NOMO-1 treated with dmso at 0.1 percent for 144 hours (cell line): ENCODE results near the gene ORMDL2.
"Not testable (repeated sequence)": the region's sequence is repeated elsewhere in the genome, so short reads cannot be mapped to it uniquely, and the experiment has no call there.

Source experiments
- DNase-seq: peaks from one replicate; lab custom pipeline; 2025; ENCODE audit not compliant: unreplicated experiment; lab: John Stamatoyannopoulos, UW

Gene ORMDL2

GRCh38 chr12:55827806-55828205, 10.0 kb downstream of the ORMDL2 start:
- DNase-seq: no peak

GRCh38 chr12:55828357-55828756, 10.5 kb downstream of the ORMDL2 start:
- DNase-seq: no peak

- no peak for DNase-seq
Measured at GRCh38 chr12:55829967-55830600, 12.2 kb downstream of the ORMDL2 start.

DNA sequence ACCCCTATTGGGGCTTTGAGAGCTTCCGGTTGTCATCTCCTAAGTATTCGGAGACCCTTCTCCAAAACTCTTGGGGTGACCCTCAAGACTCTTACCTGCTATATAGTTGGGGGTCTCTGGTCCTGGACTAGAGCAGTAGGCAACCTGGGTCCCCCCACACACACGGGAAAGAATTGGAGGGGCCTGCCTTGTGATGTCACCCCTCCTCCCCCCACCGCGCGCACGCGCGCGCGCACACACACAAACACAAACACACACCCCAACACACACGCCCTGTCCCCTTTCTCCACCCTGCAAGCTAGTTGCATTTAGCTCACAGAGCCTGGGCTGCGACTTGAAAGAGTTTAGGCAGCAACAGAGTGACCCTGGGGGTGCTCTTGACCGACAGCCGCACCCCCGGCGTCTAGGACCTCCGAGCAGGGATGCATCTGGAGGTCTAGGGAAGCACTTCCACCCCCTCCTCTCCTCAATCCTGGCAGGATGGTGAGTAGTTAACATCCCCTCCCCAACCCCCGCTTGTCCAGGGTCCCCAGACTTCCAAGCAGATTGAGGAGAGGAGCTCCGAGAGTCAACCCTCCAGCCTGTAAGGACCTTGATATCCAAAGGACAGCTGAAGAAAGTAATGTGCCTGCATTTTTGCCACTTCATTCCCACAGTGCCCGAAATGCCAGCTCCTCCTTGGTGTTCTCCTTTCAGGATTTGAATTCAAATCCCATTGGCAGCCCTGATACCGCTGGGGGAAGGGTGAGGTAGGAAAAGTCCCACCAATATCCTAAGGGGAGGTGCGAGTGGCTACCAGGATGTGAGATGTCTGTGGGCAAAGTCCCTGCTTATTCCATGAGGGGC, 13.0 kb downstream of the ORMDL2 start:
- no peak for DNase-seq

DNA sequence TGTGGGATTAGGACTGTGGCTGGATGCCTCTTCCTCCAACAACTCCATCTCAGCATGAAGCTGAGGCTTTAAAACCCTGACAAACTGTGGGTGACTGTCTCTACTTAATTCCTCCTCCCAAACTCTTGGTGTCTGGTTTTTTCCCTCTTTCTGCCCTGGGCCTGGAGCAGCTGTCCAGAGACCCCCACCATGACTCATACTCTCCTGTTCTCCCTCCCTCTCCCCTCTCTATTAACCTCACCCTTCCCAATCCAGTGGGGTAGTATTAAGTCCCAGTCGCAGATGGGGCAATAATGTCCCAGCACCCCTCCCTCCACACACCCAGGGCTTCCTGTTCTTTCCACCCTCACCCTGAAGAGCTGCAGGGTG, 13.6 kb downstream of the ORMDL2 start:
- no peak for DNase-seq

- DNase-seq: no peak
Measured at GRCh38 chr12:55833056-55833455, 15.2 kb downstream of the ORMDL2 start.

DNA sequence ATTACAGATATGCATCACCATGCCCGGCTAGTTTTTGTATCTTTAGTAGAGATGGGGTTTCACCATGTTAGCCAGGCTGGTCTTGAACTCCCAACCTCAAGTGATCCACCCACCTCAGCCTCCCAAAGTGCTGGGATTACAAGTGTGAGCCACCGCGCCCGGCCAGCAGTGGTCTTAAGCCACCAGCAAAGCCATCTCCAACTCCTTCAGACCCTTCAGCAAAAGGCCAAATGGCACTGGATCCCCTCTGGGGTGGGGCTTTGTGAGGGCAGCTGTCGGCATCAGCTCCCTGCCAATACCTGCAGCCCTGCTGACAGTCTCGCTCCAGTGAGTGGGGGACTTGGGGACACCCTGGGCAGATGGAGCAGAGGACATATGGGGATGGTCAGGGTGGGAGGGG, 16.6 kb downstream of the ORMDL2 start:
- DNase-seq: not testable (repeated sequence)

GRCh38 chr12:55838361-55838760, 20.5 kb downstream of the ORMDL2 start:
- no peak for DNase-seq

- no peak for DNase-seq
Measured at GRCh38 chr12:55839345-55840140, 21.7 kb downstream of the ORMDL2 start.

DNA sequence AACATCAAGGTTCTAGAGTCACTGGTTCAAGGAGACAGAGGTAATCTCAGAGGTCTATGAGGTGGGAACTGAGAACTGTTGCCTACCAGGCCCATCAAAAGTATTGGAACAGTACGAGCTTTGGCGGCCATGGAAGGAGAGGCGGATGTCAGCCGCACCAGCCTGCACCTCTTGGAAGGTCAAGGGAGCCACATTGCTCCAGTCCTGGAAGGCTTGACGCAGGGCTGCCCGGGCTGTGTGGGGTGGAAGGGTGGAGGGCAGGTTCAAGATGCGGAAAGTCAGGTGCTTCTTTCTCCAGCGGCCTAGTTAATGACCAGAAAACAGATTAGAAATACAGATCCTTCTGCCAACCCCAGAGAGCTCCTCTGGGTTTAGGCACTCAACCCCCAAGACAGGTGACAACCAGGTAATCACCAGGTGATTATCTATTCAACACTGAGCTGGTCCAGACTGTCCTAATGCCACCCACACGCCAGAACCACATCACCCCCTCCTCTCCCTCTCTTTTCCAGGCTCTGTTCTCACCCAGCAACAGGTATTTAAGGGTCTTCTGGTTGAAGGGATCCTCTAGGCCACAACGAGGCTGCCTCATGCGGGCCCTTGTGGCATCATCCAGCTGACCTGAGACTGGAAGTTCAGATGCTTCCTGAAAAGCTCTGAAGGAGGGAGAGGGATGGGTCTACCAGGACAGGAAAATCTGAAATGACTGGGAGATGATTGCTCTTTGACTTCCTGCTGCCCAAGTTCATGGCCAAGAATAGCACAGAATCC, 22.9 kb downstream of the ORMDL2 start:
- no peak for DNase-seq

DNA sequence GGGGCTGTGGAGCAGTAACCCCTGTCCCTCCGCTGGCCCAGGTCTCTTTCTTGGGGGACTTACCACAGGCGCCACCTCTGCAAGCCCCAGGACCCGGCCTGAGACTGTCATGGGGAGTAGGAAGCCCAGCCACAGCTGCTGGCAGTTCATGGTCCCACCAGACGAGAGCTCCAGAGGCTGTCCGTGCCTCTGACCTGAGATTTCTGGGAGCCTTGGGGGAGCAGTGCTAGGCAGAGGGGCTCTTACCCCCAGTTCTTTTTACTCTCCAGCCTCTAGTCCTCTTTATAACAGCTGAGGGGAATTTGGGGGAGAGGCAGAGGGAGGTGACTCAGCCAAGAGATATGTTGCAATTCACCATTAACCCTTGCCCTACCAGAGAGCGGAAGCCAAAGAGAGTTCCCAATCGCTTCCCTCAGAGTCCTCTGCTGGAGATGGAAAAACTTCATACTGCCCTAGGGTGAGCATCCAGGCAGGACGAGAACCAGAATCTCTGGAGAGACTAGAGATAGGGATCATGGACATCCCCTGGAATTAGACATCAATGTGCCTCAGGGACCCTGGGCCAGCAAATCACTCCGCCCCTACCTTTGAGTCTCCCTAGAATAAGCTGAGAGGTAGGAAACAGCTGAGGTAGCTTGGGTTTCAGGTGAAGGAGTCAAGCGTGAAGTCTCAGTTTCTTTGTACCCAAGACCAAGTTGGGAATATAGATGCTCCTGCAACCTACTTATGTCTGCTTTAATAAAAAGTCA, 25.0 kb downstream of the ORMDL2 start, which contains the start of gene MMP19:
TSS of gene MMP19 (minus strand) at position 256 of the 749 bp plus-strand sequence. CDS start at position 150, 106 bp downstream.
- DNase-seq: peak; percentile 23

DNA sequence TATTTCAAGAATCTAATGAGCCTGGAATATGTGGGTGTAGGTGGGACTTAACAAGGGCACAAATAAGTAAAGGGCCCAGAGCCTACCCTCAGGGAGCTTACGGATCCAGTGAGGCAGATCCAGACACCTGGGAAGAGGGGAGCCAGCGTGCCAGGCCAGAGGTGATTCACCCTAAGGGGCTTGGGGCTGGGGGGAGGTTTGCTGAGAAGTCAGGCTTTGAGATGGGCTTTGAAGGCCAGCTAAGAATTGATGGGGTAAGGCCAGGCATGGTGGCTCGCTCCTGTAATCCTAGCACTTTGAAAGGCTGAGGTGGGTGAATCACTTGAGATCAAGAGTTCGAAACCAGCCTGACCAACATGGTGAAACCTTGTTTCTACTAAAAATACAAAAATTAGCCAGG, 25.6 kb downstream of the ORMDL2 start:
- no peak for DNase-seq

- no peak for DNase-seq
Measured at GRCh38 chr12:55844961-55845360, 27.1 kb downstream of the ORMDL2 start.

- DNase-seq: no peak
Measured at GRCh38 chr12:55845361-55845760, 27.5 kb downstream of the ORMDL2 start.

- no peak for DNase-seq
Measured at GRCh38 chr12:55845785-55846496, 28.1 kb downstream of the ORMDL2 start.

DNA sequence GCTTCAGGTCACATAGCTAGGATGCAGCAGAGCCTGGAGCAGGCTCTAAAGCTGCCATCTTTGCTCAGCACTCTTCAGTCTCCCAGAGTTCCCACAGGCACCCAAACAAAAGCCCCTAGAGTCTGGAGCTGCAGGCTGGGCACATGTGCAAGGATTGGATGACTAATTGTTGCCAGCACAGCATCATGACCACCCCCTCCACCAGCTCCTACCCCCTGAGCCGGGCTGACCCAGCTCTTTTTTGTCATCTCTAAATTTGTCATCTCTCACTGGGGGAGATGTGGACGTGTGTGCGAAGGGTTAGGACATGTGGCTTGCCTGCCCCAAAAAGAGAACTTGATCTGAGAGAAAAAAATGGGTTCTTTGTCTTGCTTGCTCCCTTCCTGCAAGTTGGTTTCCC, 29.2 kb downstream of the ORMDL2 start:
- DNase-seq: no peak

GRCh38 chr12:55847603-55848291, 29.9 kb downstream of the ORMDL2 start:
- no peak for DNase-seq

DNA sequence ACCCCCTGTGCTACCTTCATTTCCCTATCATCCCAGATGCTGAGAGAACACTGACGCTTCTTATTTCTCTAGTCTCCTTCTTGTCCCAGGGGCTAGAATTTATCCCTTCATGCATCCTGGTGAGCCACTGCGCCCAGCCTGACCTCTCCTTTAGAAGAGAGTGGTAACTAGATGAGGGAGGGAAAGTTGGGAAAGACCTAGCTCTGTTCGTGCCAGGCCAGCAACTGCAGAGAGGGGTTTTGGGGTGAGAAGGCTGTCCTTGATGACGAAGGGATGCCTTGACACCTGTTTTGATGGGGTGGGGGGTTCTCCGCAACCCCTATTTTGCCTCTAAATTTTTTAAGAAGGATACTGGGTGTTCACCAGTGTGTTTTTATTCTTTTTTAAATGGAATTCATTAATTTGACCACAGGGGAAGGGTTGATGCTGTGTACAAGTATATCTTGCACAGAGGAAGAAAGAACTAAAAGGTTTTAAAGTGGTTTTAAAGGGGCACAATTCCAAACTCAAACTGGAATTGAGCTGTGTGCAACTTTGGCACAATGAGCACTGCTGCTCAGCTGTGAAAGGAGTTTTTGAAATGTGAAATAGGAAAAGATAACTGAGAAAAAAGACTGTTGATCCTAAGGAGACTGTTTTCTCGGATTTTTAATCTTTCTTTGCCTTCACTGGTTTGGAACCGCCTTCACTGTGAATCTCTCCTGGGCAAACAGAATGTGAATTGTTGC, 31.9 kb downstream of the ORMDL2 start:
- no peak for DNase-seq
